ENCODE measurements around the gene PDK2.

Gene PDK2

GRCh38 chr17:50135316-50136095, 40.4 kb downstream of the PDK2 start:
- no peak for DNase-seq (ENCODE audit: low read depth)

DNA sequence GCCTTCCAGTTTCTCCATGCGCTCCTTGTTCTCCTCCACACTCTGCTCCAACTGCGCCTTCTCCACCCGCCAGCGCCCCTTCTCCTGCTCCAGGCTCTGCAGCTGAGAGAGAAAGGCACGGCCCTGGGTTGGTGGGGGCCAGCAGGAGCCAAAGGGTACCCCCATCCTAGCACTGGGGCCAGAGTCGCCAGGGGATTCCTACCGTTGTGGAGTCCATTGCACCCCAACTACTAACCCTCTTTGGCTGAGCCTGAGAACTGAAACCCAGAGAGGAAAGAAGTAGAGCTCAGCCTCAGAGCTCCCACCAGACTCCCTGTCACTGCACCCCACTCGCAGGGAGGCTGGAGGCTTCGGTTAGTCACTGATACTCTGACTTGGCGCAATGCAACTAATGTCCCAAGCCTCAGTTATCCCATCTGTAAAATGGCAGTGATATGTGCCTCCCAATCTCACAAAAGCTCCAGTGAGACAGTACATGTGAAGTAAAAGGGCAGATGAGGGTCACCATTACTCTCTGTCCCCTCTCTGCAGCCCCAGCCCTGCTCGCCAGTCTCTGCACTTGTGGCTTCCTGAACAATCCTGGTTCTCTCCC, 41.0 kb downstream of the PDK2 start:
- no peak for DNase-seq (ENCODE audit: low read depth)

DNA sequence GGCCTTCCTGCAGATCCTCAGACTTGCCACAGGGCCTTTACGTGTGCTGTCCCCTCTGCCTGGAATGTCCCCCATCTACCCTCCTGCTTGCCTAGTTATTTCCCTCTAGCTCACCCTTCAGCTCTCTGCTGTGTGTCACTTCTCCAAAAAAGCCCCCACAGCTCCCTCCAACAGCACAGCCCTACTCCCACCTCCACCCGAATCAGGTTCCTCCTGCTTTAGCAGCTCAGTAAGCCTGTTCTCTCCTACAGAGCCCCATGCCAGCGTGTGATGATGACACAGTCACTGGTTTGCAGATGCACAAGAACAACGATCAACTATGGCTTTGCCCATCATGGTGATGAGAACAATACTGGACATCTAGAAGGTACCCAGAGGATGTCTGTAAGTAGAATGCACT, 41.9 kb downstream of the PDK2 start:
- no peak for DNase-seq (ENCODE audit: low read depth)

DNA sequence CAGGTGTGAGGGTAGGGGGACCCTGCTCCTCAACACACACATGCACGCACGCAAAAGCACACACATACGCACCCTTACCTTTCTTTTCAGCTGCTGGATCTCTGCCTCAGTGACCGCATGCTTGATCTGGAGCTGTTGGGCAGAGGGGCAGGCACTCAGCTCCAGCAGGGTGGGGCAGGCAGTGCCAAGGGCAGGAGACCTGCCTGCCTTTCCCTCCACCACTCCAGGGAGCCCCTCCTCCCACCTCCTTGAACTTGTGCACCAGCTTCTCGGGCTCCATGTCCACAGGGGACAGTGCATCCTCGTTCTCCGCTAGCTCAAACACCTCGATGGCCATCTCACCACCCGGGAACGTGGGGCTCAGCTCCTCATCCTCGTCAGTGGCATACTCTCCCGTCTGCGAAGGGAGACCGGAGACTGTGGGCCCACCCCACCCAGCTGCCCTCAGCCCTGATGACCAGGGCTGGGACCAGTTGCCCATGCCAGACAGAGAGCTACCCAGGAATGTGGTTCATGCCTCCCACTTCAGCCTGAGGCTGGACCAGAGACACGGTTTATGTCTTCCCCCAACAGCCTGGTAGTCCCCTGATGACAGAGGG, 44.1 kb downstream of the PDK2 start:
- DNase-seq (ENCODE audit: low read depth), result no peak

DNA sequence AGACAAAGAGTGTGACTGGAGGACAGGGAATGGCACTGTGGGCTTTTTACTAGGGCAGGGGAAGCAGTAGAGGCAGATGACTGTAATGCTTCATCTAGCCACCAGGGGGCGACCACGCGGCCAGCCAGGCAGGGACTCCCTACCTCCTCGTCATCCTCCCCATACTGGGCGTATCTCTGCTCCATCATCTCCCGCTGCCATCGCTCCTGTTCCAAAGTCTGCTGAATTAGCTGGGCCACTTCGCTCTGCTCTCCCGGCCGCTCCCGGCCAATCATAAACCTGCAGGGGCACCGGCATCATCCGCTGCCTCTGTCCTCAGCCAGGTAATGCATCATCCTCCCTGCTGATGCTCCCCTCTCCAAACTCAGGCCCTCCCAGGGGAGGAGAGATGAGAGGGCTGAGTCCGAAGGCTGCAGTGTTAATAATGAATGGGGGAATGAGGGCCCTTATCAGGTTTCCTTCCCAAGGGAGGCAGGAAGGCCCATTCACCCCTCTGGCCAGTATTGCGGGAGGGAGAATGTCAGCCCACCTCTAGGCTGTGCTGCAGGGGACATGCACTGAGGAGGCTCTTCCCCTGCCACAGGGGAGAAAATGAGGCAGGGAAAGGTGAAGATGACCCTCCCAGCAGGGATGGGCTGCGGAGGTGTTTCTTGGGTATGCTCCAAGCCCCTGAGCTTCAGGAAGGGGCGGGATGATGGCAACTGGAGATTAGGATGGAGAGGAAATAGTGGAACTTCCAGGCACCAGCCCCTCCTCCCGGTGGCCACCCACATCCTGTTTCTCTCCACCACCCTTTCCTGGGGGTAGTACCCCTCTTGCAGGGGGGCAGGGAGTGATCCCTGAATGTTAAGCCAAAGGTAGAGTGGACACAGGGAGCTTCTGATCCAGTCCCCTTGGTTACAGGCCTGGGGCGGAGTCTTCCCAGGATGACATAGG, 45.1 kb downstream of the PDK2 start:
- DNase-seq (ENCODE audit: low read depth), result peak; percentile 74

DNA sequence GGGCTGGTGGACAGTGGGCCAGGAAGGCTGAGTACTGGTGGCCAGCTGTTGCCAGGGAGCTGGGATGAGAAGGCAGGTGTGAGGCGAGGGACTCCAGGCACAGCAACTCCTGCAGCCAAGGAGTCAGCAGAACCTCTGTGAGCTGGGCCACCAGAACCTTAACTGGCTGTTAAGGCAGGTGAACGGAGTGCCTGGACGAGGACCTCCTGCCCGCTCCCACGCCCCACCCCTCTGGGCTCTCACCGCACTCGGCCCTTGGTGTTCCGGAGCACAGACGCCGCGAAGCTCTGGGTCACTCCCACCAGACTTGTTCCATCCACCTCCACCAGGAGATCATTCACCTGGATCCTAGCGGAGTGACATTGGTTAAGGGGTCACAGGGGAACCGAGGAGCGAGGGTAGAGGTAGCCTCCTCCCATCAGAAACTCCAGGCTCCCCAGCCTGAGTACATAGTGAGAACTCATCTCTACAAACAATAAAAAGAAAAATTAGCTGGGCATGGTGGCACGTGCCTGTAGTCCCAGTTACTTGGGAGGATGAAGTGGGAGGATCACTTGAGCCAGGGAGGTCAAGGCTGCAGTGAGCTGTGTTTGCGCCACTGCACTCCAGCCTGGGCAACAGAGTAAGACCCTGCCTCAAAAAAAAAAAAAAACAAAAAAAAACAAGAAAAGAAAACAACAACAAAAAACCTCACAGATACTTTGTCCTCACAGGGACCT, 46.0 kb downstream of the PDK2 start:
- no peak for DNase-seq (ENCODE audit: low read depth)

DNA sequence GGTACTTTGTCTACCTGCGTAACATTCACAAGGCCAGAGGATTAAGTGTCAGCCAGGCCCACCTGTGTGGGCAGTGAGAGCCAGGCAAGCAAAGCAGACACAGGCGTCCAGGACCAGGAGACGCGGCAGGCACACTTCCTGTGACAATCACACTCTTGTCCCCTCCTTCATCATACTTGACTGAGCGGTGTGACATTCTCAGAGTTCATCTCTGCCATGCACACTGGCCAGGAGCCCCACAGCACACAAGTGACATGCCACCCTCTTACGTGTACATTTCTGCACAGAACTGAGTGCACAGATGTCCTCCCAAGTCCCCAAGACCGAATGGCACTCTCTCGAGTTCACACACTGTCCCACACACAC, 46.6 kb downstream of the PDK2 start:
- DNase-seq (ENCODE audit: low read depth), result no peak

DNA sequence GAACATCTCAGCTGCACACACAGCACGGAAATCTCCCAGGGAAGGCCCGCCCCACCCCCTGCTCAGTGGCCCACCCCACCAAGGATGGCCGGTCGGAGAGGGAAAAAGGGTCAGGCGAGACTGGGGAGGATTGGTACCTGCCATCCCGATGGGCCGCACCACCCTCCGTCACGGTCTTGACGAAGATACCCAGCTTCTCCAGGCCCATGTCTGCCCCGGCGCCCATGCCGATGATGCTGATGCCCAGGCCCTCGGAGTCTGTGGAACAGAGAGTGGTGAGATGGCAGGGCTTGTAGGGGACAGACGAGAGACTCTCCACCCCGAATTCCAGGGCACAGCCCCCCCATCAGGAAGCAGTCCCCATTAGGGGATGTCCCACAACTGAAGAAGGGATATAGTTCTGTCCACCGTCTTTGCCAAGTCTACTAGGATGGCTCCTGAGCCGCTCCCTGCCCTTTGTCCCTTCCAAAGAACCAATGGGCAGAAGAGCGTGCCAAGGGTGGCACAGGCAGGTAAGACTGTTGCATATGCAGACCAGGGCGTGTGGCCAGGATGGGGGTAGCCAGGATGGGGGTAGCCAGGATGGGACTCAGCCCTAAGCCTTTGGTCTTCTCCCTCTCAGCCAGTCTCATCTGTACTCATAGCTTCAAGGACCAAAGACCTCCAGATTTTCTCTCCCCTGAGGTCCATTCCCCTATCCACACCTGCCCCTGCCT, 48.5 kb downstream of the PDK2 start:
- no peak for DNase-seq (ENCODE audit: low read depth)

- DNase-seq (ENCODE audit: low read depth), result no peak
Measured at GRCh38 chr17:50144355-50144754, 49.2 kb downstream of the PDK2 start.

GRCh38 chr17:50144845-50145531, 49.8 kb downstream of the PDK2 start:
- DNase-seq (ENCODE audit: low read depth), result no peak

- DNase-seq (ENCODE audit: low read depth), result no peak
Measured at GRCh38 chr17:50145532-50146229, 50.5 kb downstream of the PDK2 start.

DNA sequence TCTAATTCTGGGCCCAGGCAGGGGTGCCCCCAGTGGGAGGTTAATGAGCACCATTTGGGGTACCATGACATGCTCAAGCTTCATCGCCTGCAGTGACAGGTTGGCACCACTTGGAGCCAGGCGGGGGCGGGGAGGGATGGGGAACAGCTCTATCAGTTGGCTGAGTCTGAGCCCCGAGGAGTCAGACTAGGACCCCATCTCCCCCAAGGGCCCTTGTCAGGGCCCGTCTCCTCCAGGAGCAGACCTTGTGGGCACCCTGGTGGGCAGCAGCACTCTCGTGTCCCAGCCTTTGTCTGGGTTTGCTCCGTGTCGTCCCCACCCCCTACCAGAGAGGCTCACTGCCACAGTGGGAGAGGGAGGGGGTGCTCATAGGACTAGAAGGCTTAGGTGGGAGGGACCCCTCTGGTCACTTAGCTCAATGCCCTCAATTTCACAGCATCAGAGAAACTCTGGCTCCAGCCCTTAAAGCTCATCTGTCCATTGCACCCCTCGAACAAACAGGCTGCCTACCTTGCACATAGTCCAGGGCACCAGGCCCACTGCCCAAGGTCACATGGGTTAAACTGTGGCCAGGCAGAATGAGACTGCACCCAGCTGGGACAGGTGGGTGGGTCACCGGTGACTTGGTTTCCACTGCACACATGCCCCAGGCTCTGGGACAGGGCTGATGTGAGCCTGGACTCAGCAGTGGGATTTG, 51.2 kb downstream of the PDK2 start:
- no peak for DNase-seq (ENCODE audit: low read depth)

DNA sequence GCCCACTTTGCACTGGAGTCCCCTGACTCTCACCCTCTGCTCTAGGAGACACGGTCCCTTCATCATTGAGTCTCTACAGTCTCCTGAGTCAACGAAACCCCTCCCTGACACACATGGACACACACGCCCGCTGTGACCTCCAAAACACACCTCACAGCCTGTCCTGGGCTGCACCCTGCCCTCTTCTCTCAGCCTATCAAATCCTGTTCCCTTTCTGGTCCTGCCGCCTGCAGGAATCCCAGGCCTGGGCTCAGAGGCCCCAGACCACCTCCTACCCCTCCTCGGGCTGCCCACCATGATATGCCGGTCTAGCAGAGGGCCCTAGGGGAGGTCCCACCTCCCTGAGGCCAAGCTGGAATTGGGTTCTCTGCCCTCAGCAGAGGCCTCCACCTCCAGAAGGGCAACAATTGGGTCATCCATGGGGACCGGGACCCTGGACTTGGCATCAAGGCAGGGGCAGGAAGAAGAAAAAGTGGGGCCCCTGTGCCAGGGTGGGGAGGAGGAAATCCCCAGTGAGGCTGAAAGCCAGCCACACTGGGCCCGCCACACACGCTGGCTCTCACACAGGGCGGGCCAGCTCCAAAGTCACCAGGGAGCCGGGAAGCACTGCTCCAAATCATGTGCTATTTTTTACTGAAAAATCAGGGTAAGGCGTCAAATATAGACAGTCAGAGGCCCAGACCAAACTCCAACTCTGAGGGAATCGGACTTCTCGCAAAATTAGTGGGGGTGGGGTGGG, 51.9 kb downstream of the PDK2 start:
- DNase-seq (ENCODE audit: low read depth), result no peak

DNA sequence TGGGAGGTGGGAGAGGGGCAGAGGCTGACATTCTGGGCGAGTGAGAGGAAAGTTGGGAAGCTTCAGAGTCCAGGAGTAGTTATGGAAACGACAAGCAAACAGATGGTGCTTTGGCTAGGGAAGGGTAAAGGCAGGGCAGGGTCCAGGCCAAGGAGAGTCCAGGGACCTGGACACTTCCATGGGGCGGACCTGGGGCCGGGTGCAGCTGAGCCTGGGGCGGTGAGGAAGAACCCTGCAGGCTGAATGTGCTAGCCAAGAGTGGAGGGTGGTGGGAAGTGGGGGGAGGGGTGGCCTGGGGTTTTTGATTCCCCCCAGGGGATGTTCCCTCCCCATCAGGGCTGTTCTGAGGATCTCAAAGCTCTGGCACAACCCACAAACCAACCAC, 52.7 kb downstream of the PDK2 start:
- no peak for DNase-seq (ENCODE audit: low read depth)

GRCh38 chr17:50148226-50149090, 53.3 kb downstream of the PDK2 start:
- peak; percentile 55 for DNase-seq (ENCODE audit: low read depth)

- no peak for DNase-seq (ENCODE audit: low read depth)
Measured at GRCh38 chr17:50149091-50149416, 53.9 kb downstream of the PDK2 start.

DNA sequence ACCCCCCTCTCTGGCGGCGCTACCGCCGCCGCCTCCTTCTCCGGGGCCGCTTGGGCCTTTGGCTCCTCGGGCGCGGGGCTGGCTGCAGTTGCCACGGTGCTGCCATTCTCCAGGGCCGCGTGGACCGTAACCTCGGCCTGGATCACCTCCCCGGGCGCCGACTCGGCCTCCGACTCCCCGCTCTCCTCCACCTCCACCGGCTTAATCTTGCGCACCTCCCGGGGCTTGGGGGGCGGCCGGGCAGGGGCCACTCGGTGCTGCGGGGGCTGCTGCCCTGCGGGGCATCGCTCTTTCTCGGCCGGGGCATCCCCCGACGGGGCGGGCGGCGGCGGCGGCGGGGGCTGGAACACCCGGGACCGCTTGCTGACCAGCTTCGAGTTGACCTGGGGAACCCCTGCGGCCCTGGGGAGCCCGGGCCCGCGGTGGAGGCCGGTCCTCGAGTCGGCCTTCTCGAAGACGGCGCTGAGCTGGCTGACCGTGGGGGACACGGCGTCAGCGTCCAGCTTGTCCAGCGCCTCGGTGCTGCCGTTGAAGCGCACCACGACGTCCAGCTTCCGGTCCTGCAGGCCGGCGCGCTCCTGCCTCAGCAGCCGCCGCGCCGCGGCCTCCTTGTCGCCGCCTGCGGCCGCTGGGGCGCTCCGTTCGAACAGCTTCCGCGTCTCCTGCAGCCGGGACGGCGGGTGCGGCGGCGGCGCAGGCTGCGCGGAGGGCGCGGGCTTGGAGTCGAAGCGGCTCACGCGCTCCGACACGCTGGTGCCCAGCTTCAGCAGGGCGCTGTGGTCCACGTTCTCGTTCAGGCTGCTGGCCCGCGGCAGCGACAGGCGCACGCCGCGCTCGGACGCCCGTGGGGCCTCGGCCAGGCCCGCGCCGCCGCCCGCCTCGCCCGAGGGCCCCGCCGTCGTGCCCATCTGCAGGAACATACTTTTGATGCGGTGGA, 54.5 kb downstream of the PDK2 start:
- peak; percentile 47 for DNase-seq (ENCODE audit: low read depth)
